ENCODE results near the gene BCL2L11.

The BCL2L11 gene

DNA sequence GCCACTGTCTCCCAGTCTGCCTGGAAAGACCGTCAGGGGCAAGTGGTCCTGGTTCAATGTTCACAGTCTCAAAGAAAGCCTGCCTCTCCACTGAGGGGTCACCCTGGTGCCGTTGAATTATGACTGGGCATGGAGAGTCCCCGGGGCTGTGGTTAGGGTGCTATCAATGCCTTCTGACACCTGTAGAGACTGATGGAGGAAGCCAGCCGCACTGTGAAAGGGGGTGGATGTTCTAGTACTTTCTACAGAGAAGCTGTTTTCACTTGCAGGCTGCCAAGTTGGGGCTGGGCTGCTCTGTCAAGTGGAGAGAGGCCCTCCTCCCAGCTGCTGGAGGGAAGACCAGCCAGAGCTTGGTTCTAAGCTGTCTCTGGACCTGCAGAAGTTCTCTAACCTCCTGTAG lies 80.5 kb downstream of the BCL2L11 start:
- Histone ChIP-seq H3K4me3 (ENCODE audit: low read length) (no peak overlapping the region), H3K79me2 (ENCODE audit: low read length) (no peaks in the 10 kb centered on the region), H3K4me2 (ENCODE audit: low read length) (0 out of 2 replicates have a peak overlapping the region, but pooled peaks have one; percentile 16), H4K20me1 (ENCODE audit: insufficient read depth, low read length) (no peaks in the 10 kb centered on the region), H3K9me3 (ENCODE audit: insufficient read depth, low read length) (no peaks in the 10 kb centered on the region), H3K27ac (ENCODE audit: low read length) (no peak overlapping the region), H2AFZ (ENCODE audit: low read depth, low read length) (no peak overlapping the region), H3K4me1 (ENCODE audit: low read length) (peaks cover 34% of the 10 kb centered on the region), H3K9ac (ENCODE audit: low read length) (no peak overlapping the region), H3K36me3 (replicated peaks; ENCODE audit: low read depth, low read length) (no peaks in the 10 kb centered on the region), H3K27me3 (ENCODE audit: low read depth, low read length) (peaks cover 23% of the 10 kb centered on the region)
- no peak for TF ChIP-seq EZH2phosphoT487 (IDR thresholded peaks at IDR 0.05; ENCODE audit: low read depth)

DNA sequence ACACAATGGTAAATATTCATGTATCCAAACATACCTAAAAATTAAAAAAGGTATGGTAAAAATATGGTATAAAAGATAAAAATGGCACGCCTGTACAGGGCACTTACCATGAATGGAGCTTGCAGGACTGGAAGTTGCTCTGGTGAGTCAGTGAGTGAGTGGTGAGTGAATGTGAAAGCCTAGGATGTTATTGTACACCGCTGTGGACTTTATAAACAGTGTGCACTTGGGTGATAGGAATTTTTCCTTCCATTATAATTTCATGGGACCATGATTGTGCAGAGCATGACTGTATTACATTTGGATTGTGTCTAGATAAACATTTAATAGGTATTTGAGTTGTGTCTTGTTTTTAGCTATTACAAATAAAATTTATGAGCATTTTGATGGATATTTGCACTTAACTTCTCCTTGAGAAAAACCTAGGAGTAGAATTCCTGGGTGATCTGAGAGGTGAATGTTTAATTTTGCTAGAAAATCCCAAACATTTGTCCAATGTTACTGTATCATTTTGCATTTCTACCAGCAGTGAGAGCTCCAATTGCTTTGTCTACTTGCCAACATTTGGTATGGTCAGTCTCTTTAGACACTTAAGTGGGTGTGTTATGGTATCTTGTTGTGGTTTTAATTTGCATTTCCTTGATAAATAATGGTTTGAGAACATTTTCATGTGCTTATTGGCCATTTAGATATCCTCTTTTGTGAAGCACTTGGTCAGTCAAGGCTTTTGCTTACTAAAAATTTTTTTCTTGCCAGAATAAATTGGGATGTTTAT lies 81.7 kb downstream of the BCL2L11 start:
- Histone ChIP-seq H3K9me3 (ENCODE audit: insufficient read depth, low read length) (no peaks in the 10 kb centered on the region), H3K27ac (ENCODE audit: low read length) (no peak overlapping the region), H3K9ac (ENCODE audit: low read length) (no peak overlapping the region), H4K20me1 (ENCODE audit: insufficient read depth, low read length) (no peaks in the 10 kb centered on the region), H2AFZ (ENCODE audit: low read depth, low read length) (no peak overlapping the region), H3K27me3 (ENCODE audit: low read depth, low read length) (peaks cover 19% of the 10 kb centered on the region), H3K36me3 (replicated peaks; ENCODE audit: low read depth, low read length) (no peaks in the 10 kb centered on the region), H3K4me1 (ENCODE audit: low read length) (peaks cover 32% of the 10 kb centered on the region), H3K79me2 (ENCODE audit: low read length) (no peaks in the 10 kb centered on the region), H3K4me2 (ENCODE audit: low read length) (no peak overlapping the region), H3K4me3 (ENCODE audit: low read length) (no peak overlapping the region)
- TF ChIP-seq EZH2phosphoT487 (IDR thresholded peaks at IDR 0.05; ENCODE audit: low read depth) = no peak
- TF ChIP-seq CTCF (IDR thresholded peaks at IDR 0.05; ENCODE audit: low read depth, low read length) = no peak

DNA sequence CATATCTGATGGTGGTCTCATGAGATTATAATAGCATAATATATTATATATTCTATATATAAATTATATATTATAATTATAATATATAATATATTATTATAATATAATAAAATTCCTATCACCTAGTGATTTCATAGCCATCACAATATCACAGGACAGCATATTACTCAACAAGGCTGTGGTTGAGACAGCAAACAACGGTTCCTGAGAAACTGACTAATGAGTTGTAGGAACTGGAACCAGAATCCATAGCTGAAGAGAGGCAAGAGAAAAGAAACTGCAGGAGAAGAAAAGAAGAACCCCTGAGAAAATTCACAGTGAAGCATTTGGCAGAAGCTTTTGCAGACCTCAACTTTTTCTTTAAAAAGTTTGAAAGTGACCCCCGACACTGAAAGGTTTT lies 84.0 kb downstream of the BCL2L11 start:
- H3K9me3 ChIP-seq (ENCODE audit: insufficient read depth, low read length) = no peaks in the 10 kb centered on the region
- no peak overlapping the region for H3K4me2 ChIP-seq (ENCODE audit: low read length)
- H3K27ac ChIP-seq (ENCODE audit: low read length) = no peak overlapping the region
- H3K4me3 ChIP-seq (ENCODE audit: low read length) = no peak overlapping the region
- no peak for TF ChIP-seq EZH2phosphoT487 (IDR thresholded peaks at IDR 0.05; ENCODE audit: low read depth)
- TF ChIP-seq CTCF (IDR thresholded peaks at IDR 0.05; ENCODE audit: low read depth, low read length) = no peak
- H3K9ac ChIP-seq (ENCODE audit: low read length) = no peak overlapping the region
- peaks cover 38% of the 10 kb centered on the region for H3K4me1 ChIP-seq (ENCODE audit: low read length)
- no peaks in the 10 kb centered on the region for H3K79me2 ChIP-seq (ENCODE audit: low read length)
- peaks cover 5% of the 10 kb centered on the region for H3K36me3 ChIP-seq (replicated peaks; ENCODE audit: low read depth, low read length)
- H4K20me1 ChIP-seq (ENCODE audit: insufficient read depth, low read length) = no peaks in the 10 kb centered on the region
- peaks cover 29% of the 10 kb centered on the region for H3K27me3 ChIP-seq (ENCODE audit: low read depth, low read length)
- H2AFZ ChIP-seq (ENCODE audit: low read depth, low read length) = no peak overlapping the region

DNA sequence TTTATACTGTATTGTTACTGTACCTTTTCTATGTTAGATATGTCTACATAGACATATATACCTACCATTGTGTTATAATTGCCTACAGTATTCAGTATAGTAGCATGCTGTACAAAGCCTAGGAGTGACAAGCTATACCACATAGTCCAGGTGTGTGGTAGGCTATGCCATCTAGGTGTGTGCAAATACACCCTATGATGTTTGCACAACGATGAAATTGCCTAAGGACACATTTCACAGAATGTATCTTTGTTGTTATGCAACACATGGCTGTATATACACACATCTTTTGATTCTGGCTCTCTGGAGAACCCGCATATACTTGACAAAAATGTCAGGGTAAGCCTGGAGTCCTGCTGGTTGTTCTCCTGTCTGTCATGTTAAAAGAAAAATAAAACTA lies 85.1 kb downstream of the BCL2L11 start:
- H3K9ac ChIP-seq (ENCODE audit: low read length) = no peak overlapping the region
- H3K4me3 ChIP-seq (ENCODE audit: low read length) = no peak overlapping the region
- H3K79me2 ChIP-seq (ENCODE audit: low read length) = no peaks in the 10 kb centered on the region
- no peaks in the 10 kb centered on the region for H4K20me1 ChIP-seq (ENCODE audit: insufficient read depth, low read length)
- peaks cover 9% of the 10 kb centered on the region for H3K36me3 ChIP-seq (replicated peaks; ENCODE audit: low read depth, low read length)
- peaks cover 42% of the 10 kb centered on the region for H3K4me1 ChIP-seq (ENCODE audit: low read length)
- no peak overlapping the region for H3K4me2 ChIP-seq (ENCODE audit: low read length)
- no peak for TF ChIP-seq EZH2phosphoT487 (IDR thresholded peaks at IDR 0.05; ENCODE audit: low read depth)
- TF ChIP-seq CTCF (IDR thresholded peaks at IDR 0.05; ENCODE audit: low read depth, low read length) = no peak
- H3K27me3 ChIP-seq (ENCODE audit: low read depth, low read length) = peaks cover 29% of the 10 kb centered on the region
- H2AFZ ChIP-seq (ENCODE audit: low read depth, low read length) = no peak overlapping the region
- peaks cover 4% of the 10 kb centered on the region for H3K9me3 ChIP-seq (ENCODE audit: insufficient read depth, low read length)
- H3K27ac ChIP-seq (ENCODE audit: low read length) = no peak overlapping the region
